CD4-positive, alpha-beta T cell (primary cell): Measurements from ENCODE around the gene VASH2. TPM values are rescaled to one million over a fixed set of nuclear protein-coding genes. Genes with fewer than 3 reads are reported as not detected.

Experiments
- ATAC-seq: fragments of 200-7000 bp; cut with Tn5 transposase; one replicate; pipeline ENCODE4 v1.10.0; 2022; ENCODE audit warnings: mild to moderate bottlenecking; ENCODE audit not compliant: poor library complexity
- CTCF ChIA-PET: fragments of 350-600 bp; sonication (Branson Sonifier 250); formaldehyde crosslinking; loops from one replicate; lab custom pipeline; 2021; ENCODE audit warnings: antibody characterized with exemption, inconsistent platforms; lab: Charles Lee
- POLR2A ChIA-PET: fragments of 350-600 bp; sonication (Branson Sonifier 250); formaldehyde crosslinking; loops from one replicate; lab custom pipeline; 2021; ENCODE audit warnings: antibody characterized with exemption, inconsistent platforms; lab: Charles Lee
- DNase-seq, 14 experiments: peaks; one replicate each; pipeline ENCODE4 v3.0.0-alpha.2; 2013 to 2020; ENCODE audit warnings: mixed read lengths in 2 of 14
- H3K27ac ChIP-seq, 2 donors: one replicate each; pipeline versions ENCODE4 v1.5.1 to v1.7.0; 2013; ENCODE audit warnings: low read length in 2 of 2, low read depth in 1 of 2, mild to moderate bottlenecking in 1 of 2
- H3K27me3 ChIP-seq, 2 experiments: 1 replicate in 1 of 2; 2 replicates in 1 of 2; pipeline versions ENCODE4 v1.6.1 to v1.7.0; 2013; ENCODE audit warnings: low read length in 2 of 2, control low read depth in 1 of 2, mild to moderate bottlenecking in 1 of 2, moderate library complexity in 1 of 2; ENCODE audit not compliant: insufficient read depth in 2 of 2, control insufficient read depth in 1 of 2
- H3K36me3 ChIP-seq: one replicate; pipeline ENCODE4 v1.6.1; 2013; ENCODE audit warnings: low read length, control low read depth; ENCODE audit not compliant: insufficient read depth
- H3K4me1 ChIP-seq: one replicate; pipeline ENCODE4 v1.6.1; 2013; ENCODE audit warnings: low read length, control low read depth; ENCODE audit not compliant: insufficient read depth
- H3K4me3 ChIP-seq: one replicate; pipeline ENCODE4 v1.5.1; 2013; ENCODE audit warnings: mild to moderate bottlenecking, low read length, moderate library complexity
- H3K9me3 ChIP-seq, 2 experiments: 1 replicate in 1 of 2; 2 replicates in 1 of 2; pipeline versions ENCODE4 v1.6.1 to v1.7.0; 2013; ENCODE audit warnings: low read length in 2 of 2, mild to moderate bottlenecking in 2 of 2, control low read depth in 1 of 2, moderate library complexity in 1 of 2; ENCODE audit not compliant: control insufficient read depth in 1 of 2, insufficient read depth in 1 of 2
- H3K27ac Mint-ChIP-seq: one replicate; pipeline ENCODE4 v1.8.0; 2020; ENCODE audit warnings: mixed read lengths
- H3K27me3 Mint-ChIP-seq: one replicate; pipeline ENCODE4 v1.8.0; 2021; ENCODE audit warnings: mixed read lengths
- H3K36me3 Mint-ChIP-seq: one replicate; pipeline ENCODE4 v1.8.0; 2021; ENCODE audit warnings: low read depth, mixed read lengths
- H3K4me1 Mint-ChIP-seq: one replicate; pipeline ENCODE4 v1.8.0; 2021; ENCODE audit warnings: low read depth, mixed read lengths
- H3K4me3 Mint-ChIP-seq: one replicate; pipeline ENCODE4 v1.8.0; 2020; ENCODE audit warnings: mild to moderate bottlenecking, mixed read lengths
- H3K9me3 Mint-ChIP-seq: one replicate; pipeline ENCODE4 v1.8.0; 2020; ENCODE audit warnings: mixed read lengths
- intact Hi-C, 2 experiments: fragments of 100-400 bp; cut with DNase I in 1 of 2; cut with micrococcal nuclease in 1 of 2; formaldehyde crosslinking; loops; one replicate each; pipeline versions ENCODE4 v1.15.1 to v1.9.0; 2023 to 2025; cut with DNase I, micrococcal nuclease
- total RNA-seq, 174 experiments: library from RNA in 2 of 174; stranded (reverse) in 2 of 174; gene quantifications; one replicate each; pipeline ENCODE4 v1.2.3 and lab custom pipeline; 2021 to 2026
- TF ChIP-seq, protein P1 (sequence below): fragments of 200-600 bp; IDR thresholded peaks from one replicate; pipeline ENCODE4 v1.8.0; 2022; ENCODE audit warnings: antibody characterized with exemption, mild to moderate bottlenecking

Gene VASH2
- total RNA-seq, 2 experiments from 2014 or later, result 0.11 to 0.17 TPM

- peaks cover 52% of the 10 kb centered on the region for H3K27me3 Mint-ChIP-seq
- Histone ChIP-seq H3K4me1 (peaks cover 14% of the 10 kb centered on the region), H3K27ac (no peak overlapping the region), H3K9me3 (no peaks in the 10 kb centered on the region), H3K4me3 (no peak overlapping the region), H3K36me3 (no peaks in the 10 kb centered on the region), H3K27me3 (peaks cover 19 to 22% of the 10 kb centered on the region in 2 experiments)
- H3K4me3 Mint-ChIP-seq, result no peak overlapping the region
- no peak overlapping the region for H3K27ac Mint-ChIP-seq
- H3K4me1 Mint-ChIP-seq, result no peaks in the 10 kb centered on the region
- no peak for ATAC-seq
- intact Hi-C loops, result no loop called here
- ChIA-PET CTCF (no interaction called here), POLR2A (no interaction called here)
- no peaks in the 10 kb centered on the region for H3K9me3 Mint-ChIP-seq
- TF ChIP-seq, protein P1, sequence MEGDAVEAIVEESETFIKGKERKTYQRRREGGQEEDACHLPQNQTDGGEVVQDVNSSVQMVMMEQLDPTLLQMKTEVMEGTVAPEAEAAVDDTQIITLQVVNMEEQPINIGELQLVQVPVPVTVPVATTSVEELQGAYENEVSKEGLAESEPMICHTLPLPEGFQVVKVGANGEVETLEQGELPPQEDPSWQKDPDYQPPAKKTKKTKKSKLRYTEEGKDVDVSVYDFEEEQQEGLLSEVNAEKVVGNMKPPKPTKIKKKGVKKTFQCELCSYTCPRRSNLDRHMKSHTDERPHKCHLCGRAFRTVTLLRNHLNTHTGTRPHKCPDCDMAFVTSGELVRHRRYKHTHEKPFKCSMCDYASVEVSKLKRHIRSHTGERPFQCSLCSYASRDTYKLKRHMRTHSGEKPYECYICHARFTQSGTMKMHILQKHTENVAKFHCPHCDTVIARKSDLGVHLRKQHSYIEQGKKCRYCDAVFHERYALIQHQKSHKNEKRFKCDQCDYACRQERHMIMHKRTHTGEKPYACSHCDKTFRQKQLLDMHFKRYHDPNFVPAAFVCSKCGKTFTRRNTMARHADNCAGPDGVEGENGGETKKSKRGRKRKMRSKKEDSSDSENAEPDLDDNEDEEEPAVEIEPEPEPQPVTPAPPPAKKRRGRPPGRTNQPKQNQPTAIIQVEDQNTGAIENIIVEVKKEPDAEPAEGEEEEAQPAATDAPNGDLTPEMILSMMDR, result no peak
- H3K36me3 Mint-ChIP-seq, result no peaks in the 10 kb centered on the region
- no peak for DNase-seq
These were observed 4.8 kb downstream of the VASH2 start for GRCh38 chr1:212955098-212955497.

GRCh38 chr1:212955961-212956620 is 5.8 kb downstream of the VASH2 start:
- H3K4me3 Mint-ChIP-seq, result no peak overlapping the region
- H3K36me3 Mint-ChIP-seq, result no peaks in the 10 kb centered on the region
- no peak overlapping the region for H3K27ac Mint-ChIP-seq
- ChIA-PET POLR2A (no interaction called here), CTCF (no interaction called here)
- TF ChIP-seq, protein P1, result no peak
- Histone ChIP-seq H3K27ac (no peak overlapping the region), H3K27me3 (peaks cover 12 to 14% of the 10 kb centered on the region in 2 experiments), H3K9me3 (no peaks in the 10 kb centered on the region), H3K4me3 (no peak overlapping the region), H3K4me1 (peaks cover 5% of the 10 kb centered on the region), H3K36me3 (no peaks in the 10 kb centered on the region)
- DNase-seq (no peak), ATAC-seq (no peak)
- no peaks in the 10 kb centered on the region for H3K9me3 Mint-ChIP-seq
- H3K4me1 Mint-ChIP-seq, result no peaks in the 10 kb centered on the region
- intact Hi-C loops, result no loop called here
- H3K27me3 Mint-ChIP-seq, result peaks cover 43% of the 10 kb centered on the region

DNA sequence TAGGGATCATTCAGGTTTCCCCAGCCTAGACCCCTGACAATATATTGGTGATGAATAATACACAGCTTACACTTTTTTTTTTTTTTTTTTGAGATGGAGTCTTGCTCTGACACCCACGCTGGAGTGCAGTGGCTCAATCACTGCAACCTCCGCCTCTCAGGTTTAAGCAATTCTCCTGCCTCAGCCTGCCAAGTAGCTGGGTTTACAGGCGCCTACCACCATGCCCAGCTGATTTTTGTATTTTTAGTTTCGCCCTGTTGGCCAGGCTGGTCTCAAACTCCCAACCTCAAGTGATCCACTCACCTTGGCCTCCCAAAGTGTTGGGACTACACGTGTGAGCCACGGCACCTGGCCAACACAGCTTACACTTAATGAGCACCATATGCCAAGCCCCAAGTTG is 7.2 kb downstream of the VASH2 start:
- Histone ChIP-seq H3K27ac (no peak overlapping the region), H3K4me3 (no peak overlapping the region), H3K9me3 (no peaks in the 10 kb centered on the region), H3K36me3 (no peaks in the 10 kb centered on the region), H3K4me1 (no peaks in the 10 kb centered on the region), H3K27me3 (peaks cover 5 to 7% of the 10 kb centered on the region in 2 experiments)
- ATAC-seq, result no peak
- Mint-ChIP-seq H3K36me3 (no peaks in the 10 kb centered on the region), H3K4me3 (no peak overlapping the region), H3K27me3 (peaks cover 39% of the 10 kb centered on the region), H3K27ac (no peak overlapping the region), H3K9me3 (no peaks in the 10 kb centered on the region), H3K4me1 (no peaks in the 10 kb centered on the region)
- POLR2A ChIA-PET, result no interaction called here
- CTCF ChIA-PET, result no interaction called here
- intact Hi-C loops, result no loop called here
- TF ChIP-seq, protein P1, result no peak
- DNase-seq, result no peak
